Stomach (tissue), 4 donors: ENCODE measurements around the gene TMEM245.

ENCODE experiments used
- CTCF ChIP-seq, 7 experiments: fragments of 450-650 bp in 4 of 7; fragments of 200-600 bp in 3 of 7; sonication (generic) in 3 of 7; IDR thresholded peaks; one replicate each; pipeline ENCODE4 v1.5.1; 2016 to 2019; ENCODE audit warnings: antibody characterized with exemption in 7 of 7, control low read depth in 2 of 7, mild to moderate bottlenecking in 1 of 7
- EP300 ChIP-seq: sonication (generic); formaldehyde crosslinking; IDR thresholded peaks from one replicate; pipeline ENCODE4 v1.6.1; 2017; ENCODE audit warnings: antibody characterized with exemption
- POLR2A ChIP-seq, 4 donors: fragments of 450-650 bp; IDR thresholded peaks; one replicate each; pipeline ENCODE4 v1.6.1; 2016; ENCODE audit warnings: antibody characterized with exemption in 4 of 4, control low read depth in 2 of 4, mild to moderate bottlenecking in 1 of 4, moderate library complexity in 1 of 4
- POLR2AphosphoS5 ChIP-seq, 3 donors: sonication (generic); formaldehyde crosslinking; IDR thresholded peaks; one replicate each; pipeline ENCODE4 v1.6.1; 2016; ENCODE audit warnings: antibody characterized with exemption in 3 of 3

- no peak for TF ChIP-seq POLR2A (IDR thresholded peaks at IDR 0.05)
- TF ChIP-seq CTCF (IDR thresholded peaks at IDR 0.05), result no peak
- TF ChIP-seq EP300, result no peak
- TF ChIP-seq POLR2AphosphoS5 (IDR thresholded peaks at IDR 0.05), result no peak
These were observed 27.6 kb downstream of the TMEM245 start for GRCh38 chr9:109092051-109092580.
